H9 (cell line): ENCODE measurements around the gene HRH1. TPM values are rescaled to one million over a fixed set of nuclear protein-coding genes. Genes with fewer than 3 reads are reported as not detected.

Experiments used
- DNase-seq: peaks from one replicate; pipeline ENCODE4 v3.0.0-alpha.2; 2017
- H2AFZ ChIP-seq: one replicate; pipeline ENCODE4 v1.6.1; 2013; ENCODE audit warnings: mild to moderate bottlenecking, low read length, control low read depth, moderate library complexity
- H2AK5ac ChIP-seq: 2 replicates; pipeline ENCODE4 v1.6.1; 2013; ENCODE audit warnings: low read length, control low read depth, mixed read lengths; ENCODE audit not compliant: insufficient read length
- H2BK120ac ChIP-seq: one replicate; pipeline ENCODE4 v1.6.1; 2013; ENCODE audit warnings: low read depth, mild to moderate bottlenecking, low read length, control low read depth, inconsistent platforms; ENCODE audit not compliant: poor library complexity, severe bottlenecking
- H2BK12ac ChIP-seq: 2 replicates; pipeline ENCODE4 v1.6.1; 2013; ENCODE audit warnings: low read length, control low read depth, mixed read lengths, low read depth; ENCODE audit not compliant: insufficient read length
- H2BK15ac ChIP-seq: 2 replicates; pipeline ENCODE4 v1.6.1; 2013; ENCODE audit warnings: low read depth, low read length, control low read depth
- H2BK20ac ChIP-seq: one replicate; pipeline ENCODE4 v1.6.1; 2013; ENCODE audit warnings: low read depth, mild to moderate bottlenecking, low read length, control low read depth, inconsistent platforms; ENCODE audit not compliant: poor library complexity, severe bottlenecking
- H2BK5ac ChIP-seq: 2 replicates; pipeline ENCODE4 v1.6.1; 2013; ENCODE audit warnings: low read length, control low read depth, mixed read lengths; ENCODE audit not compliant: insufficient read length
- H3K14ac ChIP-seq: 2 replicates; pipeline ENCODE4 v1.6.1; 2013; ENCODE audit warnings: low read length, control low read depth; ENCODE audit not compliant: insufficient read depth
- H3K18ac ChIP-seq: 2 replicates; pipeline ENCODE4 v1.6.1; 2013; ENCODE audit warnings: low read depth, mild to moderate bottlenecking, mixed read lengths, low read length, control low read depth; ENCODE audit not compliant: insufficient read length
- H3K23ac ChIP-seq: 2 replicates; pipeline ENCODE4 v1.6.1; 2013; ENCODE audit warnings: low read length, control low read depth, mixed read lengths, low read depth; ENCODE audit not compliant: insufficient read length
- H3K23me2 ChIP-seq: 2 replicates; pipeline ENCODE4 v1.6.1; 2013; ENCODE audit warnings: low read depth, mild to moderate bottlenecking, mixed read lengths, low read length, control low read depth; ENCODE audit not compliant: insufficient read length, poor library complexity, severe bottlenecking
- H3K27ac ChIP-seq: 2 replicates; pipeline ENCODE4 v1.5.1; 2013; ENCODE audit warnings: low read length, control low read depth, mixed read lengths, low read depth; ENCODE audit not compliant: insufficient read length
- H3K27me3 ChIP-seq: 2 replicates; pipeline ENCODE4 v1.6.1; 2013; ENCODE audit warnings: low read length, control low read depth, inconsistent platforms; ENCODE audit not compliant: insufficient read depth
- H3K4ac ChIP-seq: 2 replicates; pipeline ENCODE4 v1.6.1; 2013; ENCODE audit warnings: low read depth, mild to moderate bottlenecking, control low read depth, inconsistent platforms, low read length, moderate library complexity
- H3K4me1 ChIP-seq: 2 replicates; pipeline ENCODE4 v1.6.1; 2013; ENCODE audit warnings: low read length, control low read depth, inconsistent platforms; ENCODE audit not compliant: insufficient read depth
- H3K4me2 ChIP-seq: 2 replicates; pipeline ENCODE4 v1.6.1; 2013; ENCODE audit warnings: low read length, control low read depth, mixed read lengths; ENCODE audit not compliant: insufficient read length, insufficient read depth
- H3K56ac ChIP-seq: 2 replicates; pipeline ENCODE4 v1.6.1; 2013; ENCODE audit warnings: low read depth, mild to moderate bottlenecking, mixed read lengths, low read length, control low read depth; ENCODE audit not compliant: insufficient read length
- H3K79me1 ChIP-seq: 2 replicates; pipeline ENCODE4 v1.6.1; 2013; ENCODE audit warnings: low read depth, mild to moderate bottlenecking, moderate library complexity, low read length, control low read depth, inconsistent platforms; ENCODE audit not compliant: insufficient read depth, poor library complexity, severe bottlenecking
- H3K79me2 ChIP-seq: 2 replicates; pipeline ENCODE4 v1.6.1; 2013; ENCODE audit warnings: low read length, control low read depth, inconsistent platforms; ENCODE audit not compliant: insufficient read depth
- H3K9ac ChIP-seq: 2 replicates; pipeline ENCODE4 v1.6.1; 2013; ENCODE audit warnings: low read length, control low read depth, mixed read lengths; ENCODE audit not compliant: insufficient read length; ENCODE audit errors: extremely low read depth
- H3K9me3 ChIP-seq: one replicate; pipeline ENCODE4 v1.6.1; 2013; ENCODE audit warnings: low read depth, low read length, inconsistent platforms; ENCODE audit not compliant: control insufficient read depth
- H3T11ph ChIP-seq: one replicate; pipeline ENCODE4 v1.6.1; 2013; ENCODE audit warnings: mild to moderate bottlenecking, low read length, control low read depth, inconsistent platforms
- H4K20me1 ChIP-seq: one replicate; pipeline ENCODE4 v1.6.1; 2013; ENCODE audit not compliant: control insufficient read depth, insufficient read length, insufficient read depth
- H4K5ac ChIP-seq: 2 replicates; pipeline ENCODE4 v1.6.1; 2013; ENCODE audit warnings: low read depth, mild to moderate bottlenecking, mixed read lengths, low read length, control low read depth; ENCODE audit not compliant: insufficient read length
- H4K8ac ChIP-seq: replicated peaks from 2 replicates; pipeline ENCODE4 v1.6.1; 2013; ENCODE audit warnings: low read length, control low read depth, mixed read lengths, low read depth; ENCODE audit not compliant: insufficient read length
- H4K91ac ChIP-seq: 2 replicates; pipeline ENCODE4 v1.6.1; 2013; ENCODE audit warnings: low read depth, mild to moderate bottlenecking, moderate library complexity, mixed read lengths, low read length, control low read depth; ENCODE audit not compliant: insufficient read length
- H3K27ac Mint-ChIP-seq, 3 experiments: 2 replicates in 2 of 3; 3 replicates in 1 of 3; pipeline ENCODE4 v1.8.0; 2020 to 2021; ENCODE audit warnings: mixed read lengths in 3 of 3, mild to moderate bottlenecking in 1 of 3, moderate library complexity in 1 of 3
- H3K27me3 Mint-ChIP-seq: 2 replicates; pipeline ENCODE4 v1.8.0; 2021; ENCODE audit warnings: low read depth, mild to moderate bottlenecking, moderate library complexity, mixed read lengths
- H3K36me3 Mint-ChIP-seq, 3 experiments: 2 replicates in 2 of 3; 3 replicates in 1 of 3; pipeline ENCODE4 v1.8.0; 2020 to 2021; ENCODE audit warnings: low read depth in 3 of 3, mixed read lengths in 3 of 3; ENCODE audit not compliant: insufficient read depth in 1 of 3
- H3K4me1 Mint-ChIP-seq, 2 experiments: 2 replicates each; pipeline ENCODE4 v1.8.0; 2020; ENCODE audit warnings: mixed read lengths in 2 of 2
- H3K4me3 Mint-ChIP-seq, 2 experiments: 2 replicates in 1 of 2; 3 replicates in 1 of 2; pipeline ENCODE4 v1.8.0; 2020 to 2021; ENCODE audit warnings: mild to moderate bottlenecking in 2 of 2, mixed read lengths in 2 of 2, moderate library complexity in 1 of 2
- H3K9me3 Mint-ChIP-seq, 2 experiments: 2 replicates in 1 of 2; 3 replicates in 1 of 2; pipeline ENCODE4 v1.8.0; 2020; ENCODE audit warnings: mild to moderate bottlenecking in 2 of 2, mixed read lengths in 2 of 2, moderate library complexity in 1 of 2
- CTCF ChIP-seq: fragments of 200-600 bp; sonication (generic); conservative IDR thresholded peaks from 3 replicates; pipeline ENCODE4 v1.8.0; 2021; ENCODE audit warnings: antibody characterized with exemption, mild to moderate bottlenecking
- WGBS: extraction: QIAGEN DNeasy Blood & Tissue Kit; methylation state at CpG from one replicate; pipeline ENCODE4 v1.1.7; 2013; ENCODE audit warnings: missing lambda C conversion rate, low lambda C conversion rate, mixed read lengths; ENCODE audit not compliant: insufficient read length; ENCODE audit errors: extremely low coverage; 5-methylcytosine and 5-hydroxymethylcytosine counted together
- total RNA-seq: library from RNA; stranded (reverse); gene quantifications from 2 replicates; pipeline ENCODE4 v1.2.1, GENCODE V29; 2021

The HRH1 gene
- total RNA-seq, 1 experiment from 2014 or later = 0.74 TPM

- Histone ChIP-seq H2AK5ac (no peak overlapping the region), H2BK5ac (no peak overlapping the region), H3K79me2 (no peaks in the 10 kb centered on the region), H3K56ac (no peak overlapping the region), H4K5ac (no peak overlapping the region), H3K4me1 (no peaks in the 10 kb centered on the region), H3K9ac (no peak overlapping the region), H4K91ac (no peak overlapping the region), H2BK120ac (no peak overlapping the region), H3K4ac (no peak overlapping the region), H3T11ph (no peak overlapping the region), H3K4me2 (no peak overlapping the region), H3K14ac (no peak overlapping the region), H3K23me2 (no peaks in the 10 kb centered on the region), H3K23ac (no peak overlapping the region), H2BK15ac (no peak overlapping the region), H3K27ac (no peak overlapping the region), H2BK12ac (no peak overlapping the region), H2AFZ (no peak overlapping the region), H2BK20ac (no peak overlapping the region), H4K20me1 (no peaks in the 10 kb centered on the region), H3K79me1 (no peaks in the 10 kb centered on the region), H3K9me3 (no peaks in the 10 kb centered on the region), H3K18ac (no peak overlapping the region), H4K8ac (no peak overlapping the region), H3K27me3 (no peaks in the 10 kb centered on the region)
- H3K27me3 Mint-ChIP-seq = no peaks in the 10 kb centered on the region; the same call in none of the 2 replicates
- peaks cover 0 to 6% of the 10 kb centered on the region in 2 experiments; a peak in 1 of 4 replicates for H3K4me1 Mint-ChIP-seq
- H3K36me3 Mint-ChIP-seq = no peaks in the 10 kb centered on the region; a peak in 1 of 7 replicates
- no peak overlapping the region for H3K4me3 Mint-ChIP-seq
- TF ChIP-seq CTCF = no peak
- no peak overlapping the region; a peak in 2 of 7 replicates for H3K27ac Mint-ChIP-seq
- DNase-seq = no peak
- H3K9me3 Mint-ChIP-seq = no peaks in the 10 kb centered on the region
- WGBS = no CpG with 5 or more reads among the region's 13 CpGs
These were observed 31.4 kb downstream of the HRH1 start for GRCh38 chr3:11185564-11186317.
